GM03348 (cell line): Measurements from ENCODE around the gene SMG5.
A peak's percentile ranks its signal among the peaks of the same experiment; 100 is the strongest.
"Not testable (repeated sequence)": the region's sequence is repeated elsewhere in the genome, so short reads cannot be mapped to it uniquely, and the experiment has no call there.

Experiments used
- DNase-seq: peaks from one replicate; pipeline ENCODE4 v3.0.0; 2012; ENCODE audit warnings: low spot score

SMG5 gene

DNA sequence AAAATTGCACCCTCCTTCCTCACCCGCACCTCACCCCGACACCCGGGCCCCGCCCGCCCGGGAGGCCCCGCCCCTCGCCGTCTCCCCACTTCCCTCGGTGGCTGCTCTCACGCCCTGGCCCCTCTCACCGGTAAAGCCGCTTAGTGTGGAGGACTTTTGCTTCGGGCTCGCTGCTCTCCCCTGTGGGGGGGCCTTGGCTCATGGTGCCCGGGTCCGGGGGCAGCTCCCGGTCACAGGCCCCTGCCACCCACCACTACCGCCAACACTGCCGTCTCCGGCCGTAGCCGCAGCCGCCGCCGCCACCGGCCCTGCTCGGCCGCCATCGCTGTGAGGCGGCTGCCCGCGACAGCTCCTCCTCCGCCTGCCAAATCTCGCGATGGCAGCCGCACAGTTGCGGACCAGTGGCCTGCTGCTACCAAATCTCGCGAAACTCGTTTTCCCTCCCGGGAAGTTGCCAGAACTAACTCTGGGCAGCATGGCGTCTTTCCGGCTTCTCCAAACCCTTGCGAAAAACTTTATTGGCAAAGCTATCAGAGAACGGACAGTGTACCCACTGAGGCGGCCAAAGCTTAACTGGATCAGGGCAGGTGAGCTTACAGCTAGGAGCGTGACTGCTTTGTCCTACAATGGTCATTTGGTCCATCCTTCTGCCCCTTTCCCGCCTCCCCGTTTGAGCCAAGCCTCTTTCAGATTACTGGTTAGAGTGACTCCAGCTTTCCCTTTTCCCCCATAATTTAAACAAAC, at the start of gene SMG5:
Gene SMG5, minus strand, starts transcription at position 347 of the 744 bp plus-strand sequence. Its CDS starts 145 bp downstream, at position 202.
- DNase-seq = peak; percentile 97

DNA sequence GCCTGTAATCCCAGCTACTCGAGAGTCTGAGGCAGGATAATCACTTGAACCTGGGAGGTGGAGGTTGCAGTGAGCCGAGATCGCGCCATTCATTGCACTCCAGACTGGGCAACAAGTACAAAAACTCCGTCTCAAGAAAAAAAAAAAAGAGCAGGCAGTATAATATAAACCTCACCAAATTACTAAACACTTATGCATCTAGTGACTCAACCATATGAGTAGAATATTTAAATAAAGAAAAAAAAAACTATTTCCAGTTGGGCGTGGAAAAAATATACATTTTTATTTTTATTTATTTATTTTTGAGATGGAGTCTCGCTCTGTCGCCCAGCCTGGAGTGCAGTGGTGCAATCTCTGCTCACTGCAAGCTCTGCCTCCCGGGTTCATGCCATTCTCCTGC, 40.6 kb upstream of the SMG5 start:
- DNase-seq = not testable (repeated sequence)

- DNase-seq = no peak
These were observed 37.9 kb upstream of the SMG5 start for GRCh38 chr1:156320560-156320959.

DNA sequence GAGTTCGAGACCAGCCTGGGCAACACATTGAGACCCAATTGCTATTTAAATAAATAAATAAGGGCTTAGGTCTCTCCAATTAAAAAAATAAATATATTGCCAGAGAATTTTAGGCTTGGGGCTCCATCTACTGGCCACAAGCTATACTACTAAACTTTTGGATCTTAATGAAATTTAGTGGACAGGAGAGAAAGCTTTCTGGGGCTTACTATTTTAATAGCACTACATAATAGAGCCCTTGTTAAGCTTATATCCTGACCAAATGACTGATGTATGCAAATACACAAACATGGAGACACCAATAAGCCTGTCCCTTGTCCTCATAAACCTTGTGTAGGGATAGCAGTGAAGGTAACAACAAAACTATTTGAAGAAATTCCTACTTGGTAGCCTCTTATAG, 37.0 kb upstream of the SMG5 start:
- DNase-seq = peak; percentile 51

DNA sequence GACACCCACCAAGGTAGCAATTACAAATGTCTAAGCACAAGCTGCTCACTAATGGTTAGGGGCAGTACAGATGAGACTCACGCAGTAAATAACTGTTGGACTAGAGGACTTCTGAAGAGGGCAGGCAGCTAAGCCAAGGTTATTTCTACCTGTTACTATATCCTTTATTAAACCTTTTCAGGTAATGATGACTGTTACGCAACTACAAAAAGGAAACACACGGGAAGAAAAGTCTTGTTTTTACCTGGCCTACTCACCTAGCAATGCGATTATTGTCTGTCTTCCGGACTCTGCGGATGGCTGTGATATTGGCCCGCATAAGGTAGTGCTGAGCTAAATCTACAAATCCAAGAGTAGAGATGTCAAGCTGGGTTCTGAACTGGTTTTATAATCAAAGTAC, 34.3 kb upstream of the SMG5 start:
- DNase-seq = no peak

- DNase-seq = peak; percentile 27
These were observed 28.3 kb upstream of the SMG5 start for GRCh38 chr1:156310962-156311361.

DNA sequence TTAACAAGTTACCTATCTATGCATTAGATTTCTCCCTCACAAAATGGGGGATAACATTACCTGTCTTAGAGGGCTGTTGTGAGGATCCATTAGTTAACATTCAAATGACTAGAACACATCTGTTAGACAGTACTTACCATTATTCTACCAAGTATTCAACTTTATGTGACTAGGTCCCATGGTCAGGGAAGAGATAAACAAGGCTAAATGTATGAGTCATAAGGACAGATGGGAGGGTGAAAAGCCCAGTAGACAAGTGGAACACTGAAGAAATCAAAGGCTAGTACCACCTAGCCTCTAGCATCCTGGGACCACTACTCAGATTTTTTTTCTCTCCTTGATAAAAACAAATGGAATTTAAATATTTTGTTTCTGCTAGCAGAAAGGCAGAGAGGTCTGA, 25.5 kb upstream of the SMG5 start:
- peak; percentile 41 for DNase-seq

DNA sequence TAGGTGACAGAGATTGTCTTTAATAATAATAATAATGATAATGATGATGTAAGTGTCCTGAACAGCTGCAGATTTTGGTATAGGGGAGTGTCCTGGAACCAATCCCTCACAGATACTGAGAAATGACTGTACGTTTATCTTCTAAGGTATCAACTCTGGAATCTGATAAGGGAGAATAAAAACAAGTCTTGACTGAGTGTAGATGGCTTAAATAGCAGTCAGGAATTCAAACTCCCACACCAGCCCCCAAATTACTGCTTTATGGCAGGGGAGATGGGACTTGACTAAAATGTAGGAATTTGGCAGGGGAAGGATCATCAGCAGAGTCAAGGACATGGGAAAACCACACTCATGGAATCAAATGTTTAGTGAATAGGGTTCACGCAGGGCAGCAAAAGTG, 22.6 kb upstream of the SMG5 start:
- no peak for DNase-seq

GRCh38 chr1:156303241-156303640, 20.6 kb upstream of the SMG5 start:
- no peak for DNase-seq

DNA sequence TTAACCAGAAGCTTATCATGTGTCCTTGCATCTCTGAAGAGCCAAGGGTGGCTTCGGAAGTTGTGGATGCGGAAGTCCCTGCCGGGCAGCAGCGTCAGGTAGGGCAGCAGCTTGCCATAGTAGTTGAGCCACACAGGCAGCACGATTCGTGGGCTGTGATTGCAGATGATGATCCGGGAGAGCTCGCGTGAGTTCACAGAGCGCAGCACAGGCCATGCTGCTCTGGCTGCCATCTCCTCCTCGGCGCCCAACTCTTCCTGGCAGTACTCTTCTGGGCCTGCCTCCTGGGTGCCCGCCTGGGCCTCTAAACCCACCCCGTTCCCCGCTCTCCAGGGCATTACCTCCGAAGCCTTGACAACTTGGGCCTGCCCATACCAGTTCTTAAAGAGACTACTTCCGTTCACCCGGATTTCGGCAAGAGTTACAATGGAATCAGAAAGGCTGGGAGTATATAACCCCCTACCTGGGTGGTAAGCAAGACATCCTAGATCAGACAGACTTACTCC, 16.3 kb upstream of the SMG5 start, which contains the start of gene VHLL:
Gene VHLL, minus strand, starts transcription at position 456 of the 506 bp plus-strand sequence. Its CDS starts 118 bp downstream, at position 338.
- DNase-seq = no peak

DNA sequence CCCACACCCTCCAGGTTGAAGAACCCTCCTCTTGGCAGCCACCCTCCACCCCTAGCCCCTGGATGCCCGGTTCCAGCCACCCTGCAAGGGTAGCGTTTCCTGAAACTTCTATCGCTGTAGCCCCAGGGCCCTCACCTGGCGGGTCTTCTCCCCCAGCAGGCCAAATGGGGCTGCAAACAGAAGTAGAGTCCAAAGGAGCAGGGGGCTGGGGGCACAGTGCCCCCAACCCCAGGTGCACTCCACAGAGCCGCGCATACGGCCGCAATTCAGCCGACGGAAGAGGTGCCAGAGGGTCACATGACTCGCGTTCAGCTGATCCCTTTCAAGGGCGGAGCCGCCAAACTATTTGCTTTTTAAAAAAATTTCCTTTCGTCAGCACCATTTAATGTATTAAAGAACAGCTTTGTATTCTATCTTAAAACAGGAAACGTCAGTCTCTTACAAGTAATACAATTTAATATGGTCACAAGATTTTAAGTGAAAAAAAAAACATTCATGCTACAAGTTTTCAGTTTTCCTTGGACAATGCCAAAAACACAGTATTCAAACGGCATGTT, 12.8 kb upstream of the SMG5 start, which contains the start of gene GLMP:
Gene GLMP, minus strand, starts transcription at position 289 of the 557 bp plus-strand sequence. Its CDS starts 34 bp downstream, at position 255.
- peak; percentile 87 for DNase-seq

DNA sequence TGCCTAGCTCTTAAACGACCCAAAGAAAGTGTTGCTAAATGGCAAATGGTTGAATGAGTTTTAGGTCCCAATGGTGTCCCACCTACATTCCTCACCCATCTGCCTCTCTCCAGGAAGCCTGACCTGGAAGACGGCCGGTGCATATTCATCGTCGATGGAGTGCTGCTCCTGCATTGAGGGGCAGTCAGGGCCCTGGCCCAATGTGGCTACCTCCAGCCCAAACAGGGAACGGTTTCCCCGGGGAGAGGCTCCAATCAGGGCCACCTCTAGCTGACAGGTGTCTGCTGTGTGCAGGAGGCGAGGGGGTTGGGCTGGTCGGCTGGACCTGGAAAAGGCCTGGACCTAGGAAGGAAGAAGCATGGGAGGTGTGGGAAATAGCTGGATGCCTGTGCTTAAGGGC, 11.3 kb upstream of the SMG5 start:
- no peak for DNase-seq

GRCh38 chr1:156293098-156293434, 10.4 kb upstream of the SMG5 start:
- no peak for DNase-seq

DNA sequence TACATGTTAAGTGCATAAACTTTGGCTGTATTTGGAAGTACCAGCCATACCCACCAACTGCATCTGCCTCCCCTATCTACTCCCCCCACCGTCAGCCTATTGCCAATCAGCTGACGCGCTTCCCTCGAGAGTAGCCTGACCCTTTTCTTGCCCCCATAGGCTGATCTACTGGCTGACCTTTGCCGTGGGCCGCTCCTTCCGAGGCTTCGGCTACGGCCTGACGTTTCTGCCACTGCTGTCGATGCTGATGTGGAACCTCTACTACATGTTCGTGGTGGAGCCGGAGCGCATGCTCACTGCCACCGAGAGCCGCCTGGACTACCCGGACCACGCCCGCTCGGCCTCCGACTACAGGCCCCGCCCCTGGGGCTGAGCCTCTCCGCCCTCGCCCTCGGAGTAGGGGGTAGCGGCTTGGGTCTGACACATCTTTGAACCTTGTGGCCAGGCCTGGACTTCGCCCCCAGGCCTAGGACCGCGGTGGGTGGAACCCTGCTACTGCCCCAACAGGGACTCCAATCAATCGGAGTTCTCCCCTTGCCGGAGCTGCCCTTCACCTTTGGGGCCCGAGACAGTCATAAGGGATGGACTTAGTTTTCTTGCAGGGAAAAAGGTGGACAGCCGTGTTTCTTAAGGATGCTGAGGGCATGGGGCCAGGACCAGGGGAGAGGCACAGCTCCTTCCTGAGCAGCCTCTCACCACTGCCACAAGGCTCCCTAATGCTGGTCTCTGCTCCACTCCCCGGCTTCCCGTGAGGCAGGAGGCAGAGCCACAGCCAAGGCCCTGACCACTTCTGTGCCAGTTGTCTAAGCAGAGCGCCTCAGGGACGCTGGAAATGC, 8.8 kb upstream of the SMG5 start:
- peak; percentile 91 for DNase-seq

- no peak for DNase-seq
These were observed 7.2 kb upstream of the SMG5 start for GRCh38 chr1:156289857-156290256.

DNA sequence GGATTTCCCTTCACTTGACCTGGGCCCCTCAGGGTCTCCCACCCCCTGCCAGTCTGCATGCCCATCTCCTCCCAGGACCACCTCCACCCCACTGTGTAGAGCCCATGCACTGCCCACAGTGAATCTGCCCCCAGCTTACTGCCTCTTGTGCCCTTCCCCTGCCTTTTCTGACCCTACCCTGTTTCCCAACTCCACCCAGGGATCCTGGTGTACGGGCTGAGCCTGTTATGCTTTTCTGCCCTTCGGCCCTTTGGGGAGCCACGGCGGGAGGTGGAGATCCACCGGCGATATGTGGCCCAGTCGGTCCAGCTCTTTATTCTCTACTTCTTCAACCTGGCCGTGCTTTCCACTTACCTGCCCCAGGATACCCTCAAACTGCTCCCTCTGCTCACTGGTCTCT, 3.4 kb upstream of the SMG5 start:
- no peak for DNase-seq

- no peak for DNase-seq
These were observed 2.8 kb upstream of the SMG5 start for GRCh38 chr1:156285437-156285836.

DNA sequence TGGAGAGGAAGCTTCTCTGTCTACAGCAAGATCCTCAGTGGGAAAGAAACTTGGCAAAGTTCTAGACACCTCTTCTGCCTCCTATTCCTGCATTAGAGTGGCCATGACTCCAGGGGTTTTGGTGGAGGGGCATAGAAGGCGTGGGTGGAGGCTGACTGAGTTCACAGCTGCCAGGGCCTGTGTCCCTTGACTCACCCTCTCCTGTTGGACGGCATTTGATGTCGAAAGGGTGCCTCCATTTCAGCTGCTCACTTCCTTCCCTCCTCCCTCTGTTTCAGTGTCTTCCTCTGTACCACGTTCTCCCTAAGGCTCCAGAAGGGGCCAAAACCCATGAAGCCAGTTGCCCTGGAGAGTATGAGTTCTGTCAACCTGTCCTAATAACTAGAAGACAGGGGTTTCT, 2.1 kb upstream of the SMG5 start:
- DNase-seq = no peak

DNA sequence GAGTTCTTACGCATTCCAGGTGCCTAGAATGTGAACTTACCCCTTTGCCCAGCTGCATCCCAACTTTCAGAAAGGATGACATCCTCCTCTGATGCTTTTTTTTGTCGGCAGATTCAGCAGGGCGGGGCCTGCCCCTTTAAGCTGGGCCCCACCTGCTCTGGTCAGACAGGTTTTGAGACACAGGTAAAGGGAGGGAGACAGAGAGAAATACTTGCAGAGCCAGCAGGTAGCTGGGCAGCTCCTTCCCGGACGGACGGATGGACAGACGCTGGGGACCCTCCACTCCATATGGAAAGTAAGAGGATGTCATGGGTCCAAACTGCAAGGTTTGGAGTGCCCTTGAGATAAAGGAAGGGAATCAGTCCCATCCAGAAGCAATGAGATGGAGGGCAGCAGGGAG, 1.5 kb upstream of the SMG5 start, which contains the start of gene TMEM79:
Gene TMEM79, plus strand, starts transcription at position 214 of the 400 bp plus-strand sequence. CDS start 902 bp downstream, outside the sequence.
- no peak for DNase-seq

GRCh38 chr1:156283521-156283920, 896 bp upstream of the SMG5 start:
- no peak for DNase-seq

DNA sequence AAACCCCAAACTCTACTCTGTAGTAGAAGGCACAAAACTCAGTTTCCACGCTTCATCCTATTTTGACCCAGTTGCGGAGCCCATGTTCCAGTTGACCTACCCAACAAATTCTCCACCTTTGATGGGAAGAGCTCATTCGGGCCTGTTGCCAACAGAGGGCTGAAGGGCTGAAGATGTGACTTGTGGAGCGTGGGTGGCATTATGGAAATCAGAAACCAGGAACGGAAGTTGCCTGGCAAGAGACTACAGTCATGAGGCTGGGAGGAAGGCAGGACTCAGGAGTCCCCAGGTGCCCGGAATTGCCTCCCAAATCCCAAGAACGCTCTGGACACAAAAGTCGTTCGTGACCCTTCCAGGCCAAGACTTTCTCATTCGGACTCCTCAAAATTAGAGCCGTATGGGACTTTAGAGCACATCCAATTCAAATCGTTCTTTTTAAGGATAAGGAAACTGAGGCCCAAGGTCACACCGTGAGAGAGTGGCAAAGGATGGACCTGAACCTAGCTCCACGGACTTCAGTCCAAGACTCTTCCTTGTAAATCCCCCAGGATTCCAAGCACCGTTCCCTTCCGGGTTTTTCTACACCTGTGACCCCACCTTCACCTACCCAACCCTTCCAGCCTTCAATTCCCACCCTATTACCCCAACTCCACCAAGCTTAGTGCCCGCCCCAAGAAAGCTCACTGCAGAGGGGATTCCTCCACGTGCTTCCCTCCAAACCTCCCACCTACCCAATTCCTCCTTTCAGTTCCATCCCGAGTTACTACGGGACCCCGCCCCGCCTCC, 739 bp downstream of the SMG5 start:
- peak; percentile 31 for DNase-seq

GRCh38 chr1:156281281-156281680, 1.3 kb downstream of the SMG5 start:
- peak; percentile 71 for DNase-seq
